ENCODE measurements around the gene NCKAP5.

Gene NCKAP5

DNA sequence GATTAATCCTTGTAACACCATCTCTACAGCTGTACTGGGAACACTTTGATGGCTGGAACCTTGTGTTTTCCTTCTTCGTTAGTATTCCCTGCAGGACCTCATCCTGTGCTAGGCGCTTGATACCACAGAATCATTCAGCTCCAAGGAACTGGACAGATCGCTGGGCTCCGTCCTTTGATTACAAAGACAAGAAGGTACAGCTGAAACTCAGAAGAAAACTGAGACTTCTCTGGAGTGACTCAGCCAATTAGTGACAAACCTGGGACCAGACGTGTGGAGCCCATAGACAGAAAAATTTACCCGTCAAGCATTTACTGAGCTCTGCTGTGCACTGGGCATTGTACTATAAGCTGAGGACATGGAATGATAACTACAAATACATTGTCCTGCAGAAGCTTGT is 67.3 kb downstream of the NCKAP5 start:
- H3K4me2 ChIP-seq (ENCODE audit: low read length): no peak overlapping the region
- H3K27ac ChIP-seq (ENCODE audit: low read depth, low read length): no peak overlapping the region
- no peaks in the 10 kb centered on the region for H3K79me2 ChIP-seq (ENCODE audit: control insufficient read depth, insufficient read depth, low read length, poor library complexity)
- no peak overlapping the region for H3K4ac ChIP-seq (ENCODE audit: low read depth, low read length)
- H2BK5ac ChIP-seq (ENCODE audit: low read depth, low read length, poor library complexity): no peak overlapping the region
- H3K79me1 ChIP-seq (ENCODE audit: low read length): no peaks in the 10 kb centered on the region
- peak in 1 of 2 donors; percentile 26 for DNase-seq
- no peak overlapping the region for H3K23ac ChIP-seq (ENCODE audit: low read length)
- H2BK12ac ChIP-seq (ENCODE audit: low read length): no peak overlapping the region
- H2BK120ac ChIP-seq (ENCODE audit: insufficient read depth, low read length, poor library complexity): no peak overlapping the region
- H3K27me3 ChIP-seq (ENCODE audit: insufficient read depth, low read length): no peaks in the 10 kb centered on the region
- no peak overlapping the region for H2AK5ac ChIP-seq (ENCODE audit: low read length)
- no CpG with 5 or more reads among the region's 6 CpGs for WGBS (ENCODE audit: extremely low coverage, insufficient coverage, insufficient read length)
- H4K12ac ChIP-seq (ENCODE audit: low read depth, low read length): no peak overlapping the region
- H3K36me3 ChIP-seq (ENCODE audit: control insufficient read depth in 1 of 2, insufficient read depth in 2 of 2, low read length in 2 of 2): no peaks in the 10 kb centered on the region
- H3K9me3 ChIP-seq (ENCODE audit: insufficient read depth, low read depth, low read length): no peaks in the 10 kb centered on the region
- no peak overlapping the region for H4K8ac ChIP-seq (ENCODE audit: low read depth, low read length)
- H3K9ac ChIP-seq (ENCODE audit: low read length): no peak overlapping the region
- H3K18ac ChIP-seq (ENCODE audit: low read length): no peak overlapping the region
- no peak overlapping the region for H4K91ac ChIP-seq (ENCODE audit: low read depth, low read length)
- H3K4me3 ChIP-seq (ENCODE audit: low read depth, low read length): no peak overlapping the region
- no peak overlapping the region for H2AFZ ChIP-seq (ENCODE audit: insufficient read depth, low read length, poor library complexity)
- peaks cover 0 to 2% of the 10 kb centered on the region in 2 experiments for H3K4me1 ChIP-seq (ENCODE audit: control insufficient read depth in 1 of 2, insufficient read depth in 2 of 2, low read length in 2 of 2)
- H3K14ac ChIP-seq (ENCODE audit: low read length): no peak overlapping the region

DNA sequence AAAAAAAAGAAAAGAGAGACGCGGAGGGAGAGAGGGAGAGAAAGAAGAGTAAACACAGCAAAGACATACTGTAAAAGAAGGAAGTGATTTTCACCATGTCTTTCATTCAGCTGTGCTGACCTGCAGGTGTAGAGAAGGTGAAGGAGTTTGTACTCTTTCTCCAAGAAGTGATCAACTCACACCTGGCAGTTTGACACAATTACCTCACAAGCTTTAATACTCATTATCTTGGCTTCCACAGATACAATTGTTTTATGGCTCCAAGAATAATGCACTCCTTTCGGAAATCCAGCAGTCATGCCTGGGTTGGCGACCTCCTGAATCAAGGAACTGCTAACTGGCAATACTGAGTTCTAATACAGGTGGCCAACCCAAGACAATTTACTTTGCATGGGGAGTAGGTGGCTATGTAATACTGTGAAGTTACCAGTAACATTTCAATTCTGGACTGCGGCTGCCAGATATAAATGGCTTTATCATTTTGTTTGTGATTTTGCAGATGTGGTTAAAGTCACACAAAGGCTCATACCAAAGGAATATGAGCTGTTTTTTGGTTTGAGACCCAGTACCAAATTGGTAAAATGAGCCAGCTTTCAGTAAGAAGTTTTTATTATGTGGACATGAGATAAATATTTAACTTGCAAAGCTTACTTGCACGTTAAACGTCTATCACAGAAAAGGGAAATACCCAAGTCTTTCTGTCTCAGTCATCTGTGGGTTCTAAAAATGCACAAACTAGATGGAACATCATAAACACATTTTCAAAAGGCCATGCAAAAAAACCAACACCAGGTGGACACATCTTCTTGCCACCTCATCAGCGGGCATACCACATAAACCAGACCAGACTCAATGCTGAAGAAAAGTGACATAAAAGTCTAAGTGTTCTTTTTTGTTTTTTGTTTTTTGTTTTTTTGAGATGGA is 69.3 kb downstream of the NCKAP5 start:
- H3K79me2 ChIP-seq (ENCODE audit: control insufficient read depth, insufficient read depth, low read length, poor library complexity): no peaks in the 10 kb centered on the region
- H4K91ac ChIP-seq (ENCODE audit: low read depth, low read length): no peak overlapping the region
- no peak overlapping the region for H4K12ac ChIP-seq (ENCODE audit: low read depth, low read length)
- H3K27ac ChIP-seq (ENCODE audit: low read depth, low read length): no peak overlapping the region
- no peak overlapping the region for H2BK120ac ChIP-seq (ENCODE audit: insufficient read depth, low read length, poor library complexity)
- H3K4me2 ChIP-seq (ENCODE audit: low read length): no peak overlapping the region
- H2BK5ac ChIP-seq (ENCODE audit: low read depth, low read length, poor library complexity): no peak overlapping the region
- H3K18ac ChIP-seq (ENCODE audit: low read length): no peak overlapping the region
- H3K27me3 ChIP-seq (ENCODE audit: insufficient read depth, low read length): no peaks in the 10 kb centered on the region
- no peak overlapping the region for H4K8ac ChIP-seq (ENCODE audit: low read depth, low read length)
- no peak overlapping the region for H3K4me3 ChIP-seq (ENCODE audit: low read depth, low read length)
- no peak overlapping the region for H3K9ac ChIP-seq (ENCODE audit: low read length)
- H2AFZ ChIP-seq (ENCODE audit: insufficient read depth, low read length, poor library complexity): no peak overlapping the region
- H3K14ac ChIP-seq (ENCODE audit: low read length): no peak overlapping the region
- no CpG with 5 or more reads among the region's 8 CpGs for WGBS (ENCODE audit: extremely low coverage, insufficient coverage, insufficient read length)
- no peaks in the 10 kb centered on the region for H3K79me1 ChIP-seq (ENCODE audit: low read length)
- H3K4ac ChIP-seq (ENCODE audit: low read depth, low read length): no peak overlapping the region
- no peaks in the 10 kb centered on the region for H3K4me1 ChIP-seq (ENCODE audit: control insufficient read depth in 1 of 2, insufficient read depth in 2 of 2, low read length in 2 of 2)
- H2BK12ac ChIP-seq (ENCODE audit: low read length): no peak overlapping the region
- no peaks in the 10 kb centered on the region for H3K36me3 ChIP-seq (ENCODE audit: control insufficient read depth in 1 of 2, insufficient read depth in 2 of 2, low read length in 2 of 2)
- no peak overlapping the region for H2AK5ac ChIP-seq (ENCODE audit: low read length)
- no peak overlapping the region for H3K23ac ChIP-seq (ENCODE audit: low read length)
- H3K9me3 ChIP-seq (ENCODE audit: insufficient read depth, low read depth, low read length): no peaks in the 10 kb centered on the region
- no peak for DNase-seq

DNA sequence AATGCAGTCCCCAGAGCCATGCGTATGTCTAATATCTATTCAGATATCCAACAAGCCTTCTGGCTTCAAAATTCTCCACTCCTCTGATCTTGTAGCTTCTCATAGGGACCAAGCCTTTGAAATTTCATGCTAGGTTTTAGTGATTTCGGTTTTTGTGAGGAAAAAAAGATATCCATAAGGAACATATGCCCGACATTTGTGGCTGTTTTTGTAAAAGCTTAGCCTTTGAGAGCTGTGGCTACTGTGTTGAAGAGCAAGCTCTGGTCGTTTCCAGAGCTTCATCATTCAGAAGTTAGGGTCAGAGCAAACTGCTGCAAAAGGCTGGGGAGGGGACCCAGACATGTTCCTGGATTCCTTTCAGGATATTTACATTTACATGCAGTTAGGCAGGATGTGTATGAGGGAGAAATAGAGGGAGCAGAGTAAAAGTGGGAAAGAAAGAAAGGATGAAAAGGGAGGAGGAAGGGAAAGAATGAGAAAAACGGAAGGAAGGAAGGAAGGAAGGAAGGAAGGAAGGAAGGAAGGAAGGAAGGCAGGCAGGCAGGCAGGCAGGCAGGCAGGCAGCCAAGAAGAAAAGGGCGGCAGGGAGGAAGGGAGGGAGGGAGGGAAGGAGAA is 70.2 kb downstream of the NCKAP5 start:
- Histone ChIP-seq H3K4ac (ENCODE audit: low read depth, low read length) (no peak overlapping the region), H2BK12ac (ENCODE audit: low read length) (no peak overlapping the region), H4K8ac (ENCODE audit: low read depth, low read length) (no peak overlapping the region), H3K79me2 (ENCODE audit: control insufficient read depth, insufficient read depth, low read length, poor library complexity) (no peaks in the 10 kb centered on the region), H3K4me3 (ENCODE audit: low read depth, low read length) (no peak overlapping the region), H3K9ac (ENCODE audit: low read length) (no peak overlapping the region), H3K9me3 (ENCODE audit: insufficient read depth, low read depth, low read length) (no peaks in the 10 kb centered on the region), H2AK5ac (ENCODE audit: low read length) (no peak overlapping the region), H2BK5ac (ENCODE audit: low read depth, low read length, poor library complexity) (no peak overlapping the region), H3K4me2 (ENCODE audit: low read length) (no peak overlapping the region), H3K79me1 (ENCODE audit: low read length) (no peaks in the 10 kb centered on the region), H3K14ac (ENCODE audit: low read length) (no peak overlapping the region), H3K4me1 (ENCODE audit: control insufficient read depth in 1 of 2, insufficient read depth in 2 of 2, low read length in 2 of 2) (no peaks in the 10 kb centered on the region), H2AFZ (ENCODE audit: insufficient read depth, low read length, poor library complexity) (no peak overlapping the region), H2BK120ac (ENCODE audit: insufficient read depth, low read length, poor library complexity) (no peak overlapping the region), H4K12ac (ENCODE audit: low read depth, low read length) (no peak overlapping the region), H3K18ac (ENCODE audit: low read length) (no peak overlapping the region), H3K27me3 (ENCODE audit: insufficient read depth, low read length) (no peaks in the 10 kb centered on the region), H3K23ac (ENCODE audit: low read length) (no peak overlapping the region), H3K27ac (ENCODE audit: low read depth, low read length) (no peak overlapping the region), H4K91ac (ENCODE audit: low read depth, low read length) (no peak overlapping the region), H3K36me3 (ENCODE audit: control insufficient read depth in 1 of 2, insufficient read depth in 2 of 2, low read length in 2 of 2) (no peaks in the 10 kb centered on the region)
- WGBS (ENCODE audit: extremely low coverage, insufficient coverage, insufficient read length): 100% methylated on average over 1 of the region's 6 CpGs
- DNase-seq: no peak

DNA sequence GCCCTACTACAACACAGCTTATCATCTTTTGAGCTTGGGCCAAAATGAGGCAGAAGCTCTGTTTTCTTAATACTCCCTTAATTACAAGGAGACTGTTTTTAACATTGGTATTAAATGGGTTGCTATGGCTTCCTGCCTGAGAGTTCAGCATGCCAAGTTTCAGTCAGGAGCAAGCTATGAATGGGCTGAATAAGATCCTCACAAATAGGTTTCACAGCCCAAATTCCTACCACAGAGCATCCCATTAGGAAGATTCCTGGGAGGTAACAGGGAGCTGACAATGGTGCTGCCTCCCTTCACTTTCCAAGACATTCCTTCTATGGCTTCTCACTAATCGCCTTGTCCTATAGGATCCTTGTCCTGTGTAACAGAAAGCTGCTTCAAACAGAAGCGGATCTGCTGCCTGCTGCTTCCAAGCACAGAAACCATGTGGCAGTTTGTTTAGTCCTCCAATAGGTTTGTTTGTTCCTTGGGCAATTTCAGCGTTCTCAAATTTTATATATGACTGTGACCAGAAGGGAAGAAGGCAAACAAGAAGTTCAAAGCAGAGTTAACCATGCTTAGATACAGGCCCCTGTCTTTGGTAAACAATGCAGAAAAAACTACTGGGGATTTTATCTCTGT is 70.9 kb downstream of the NCKAP5 start:
- Histone ChIP-seq H3K18ac (ENCODE audit: low read length) (no peak overlapping the region), H3K79me1 (ENCODE audit: low read length) (no peaks in the 10 kb centered on the region), H3K36me3 (ENCODE audit: control insufficient read depth in 1 of 2, insufficient read depth in 2 of 2, low read length in 2 of 2) (no peaks in the 10 kb centered on the region), H3K9me3 (ENCODE audit: insufficient read depth, low read depth, low read length) (no peaks in the 10 kb centered on the region), H3K4me1 (ENCODE audit: control insufficient read depth in 1 of 2, insufficient read depth in 2 of 2, low read length in 2 of 2) (no peaks in the 10 kb centered on the region), H4K8ac (ENCODE audit: low read depth, low read length) (no peak overlapping the region), H3K79me2 (ENCODE audit: control insufficient read depth, insufficient read depth, low read length, poor library complexity) (no peaks in the 10 kb centered on the region), H3K27me3 (ENCODE audit: insufficient read depth, low read length) (no peaks in the 10 kb centered on the region), H2BK12ac (ENCODE audit: low read length) (no peak overlapping the region), H2AFZ (ENCODE audit: insufficient read depth, low read length, poor library complexity) (no peak overlapping the region), H3K4me2 (ENCODE audit: low read length) (no peak overlapping the region), H3K4ac (ENCODE audit: low read depth, low read length) (no peak overlapping the region), H3K14ac (ENCODE audit: low read length) (no peak overlapping the region), H4K91ac (ENCODE audit: low read depth, low read length) (no peak overlapping the region), H3K4me3 (ENCODE audit: low read depth, low read length) (no peak overlapping the region), H4K12ac (ENCODE audit: low read depth, low read length) (no peak overlapping the region), H3K23ac (ENCODE audit: low read length) (no peak overlapping the region), H2AK5ac (ENCODE audit: low read length) (no peak overlapping the region), H3K9ac (ENCODE audit: low read length) (no peak overlapping the region), H3K27ac (ENCODE audit: low read depth, low read length) (no peak overlapping the region), H2BK120ac (ENCODE audit: insufficient read depth, low read length, poor library complexity) (no peak overlapping the region), H2BK5ac (ENCODE audit: low read depth, low read length, poor library complexity) (no peak overlapping the region)
- no CpG with 5 or more reads among the region's 3 CpGs for WGBS (ENCODE audit: extremely low coverage, insufficient coverage, insufficient read length)
- DNase-seq: no peak
